ENCODE results near the gene HTR1A.

GRCh38 chr5:63963926-63964325 is 1.7 kb upstream of the HTR1A start:
- no peak for TF ChIP-seq POLR2A (IDR thresholded peaks at IDR 0.05)
- no peak for TF ChIP-seq CTCF (IDR thresholded peaks at IDR 0.05)
